Thymus (tissue), 11 donors: ENCODE results near the gene USP12. TPM values are rescaled to one million over a fixed set of nuclear protein-coding genes. Genes with fewer than 3 reads are reported as not detected.
"Not testable (repeated sequence)": the region's sequence is repeated elsewhere in the genome, so short reads cannot be mapped to it uniquely, and the experiment has no call there.

Experiments used
- DNase-seq, 9 donors: peaks; one replicate each; pipeline ENCODE4 v3.0.0-alpha.2; 2013; ENCODE audit warnings: low spot score in 9 of 9, low read depth in 6 of 9, missing footprints in 1 of 9
- H3K27ac ChIP-seq, 2 donors: one replicate each; pipeline ENCODE4 v1.5.1; 2013; ENCODE audit warnings: control low read depth in 1 of 2, low read depth in 1 of 2, low read length in 1 of 2, mild to moderate bottlenecking in 1 of 2, moderate library complexity in 1 of 2
- H3K27me3 ChIP-seq, 2 donors: one replicate each; pipeline ENCODE4 v1.5.1; 2013; ENCODE audit warnings: low read length in 1 of 2; ENCODE audit not compliant: control insufficient read depth in 2 of 2, insufficient read depth in 1 of 2
- H3K36me3 ChIP-seq, 2 donors: one replicate each; pipeline ENCODE4 v1.5.1; 2013; ENCODE audit warnings: low read length in 1 of 2, mild to moderate bottlenecking in 1 of 2, moderate library complexity in 1 of 2; ENCODE audit not compliant: control insufficient read depth in 2 of 2, insufficient read depth in 2 of 2
- H3K4me1 ChIP-seq, 2 donors: one replicate each; pipeline ENCODE4 v1.5.1; 2013; ENCODE audit warnings: low read length in 2 of 2; ENCODE audit not compliant: control insufficient read depth in 2 of 2, insufficient read depth in 2 of 2
- H3K4me3 ChIP-seq, 2 donors: one replicate each; pipeline ENCODE4 v1.5.1; 2013; ENCODE audit warnings: low read length in 2 of 2, control low read depth in 1 of 2, mild to moderate bottlenecking in 1 of 2
- H3K9me3 ChIP-seq, 2 donors: one replicate each; pipeline ENCODE4 v1.5.1; 2013; ENCODE audit warnings: low read length in 1 of 2, mild to moderate bottlenecking in 1 of 2; ENCODE audit not compliant: control insufficient read depth in 2 of 2, insufficient read depth in 1 of 2
- WGBS: extraction: QIAGEN DNeasy Blood & Tissue Kit; methylation state at CpG from one replicate; pipeline ENCODE4 v1.1.7; 2013; 5-methylcytosine and 5-hydroxymethylcytosine counted together
- polyA plus RNA-seq: library from polyadenylated mRNA; stranded (reverse); fragments of 200-250 nt; gene quantifications from one replicate; pipeline ENCODE4 v1.2.3, GENCODE V29; 2013
- total RNA-seq: library from RNA; stranded (reverse); fragments of 120-200 nt; gene quantifications from one replicate; pipeline ENCODE4 v1.2.4, GENCODE V29; 2013
- donor health status: healthy.

USP12 gene
- total and polyA plus RNA-seq, 2 donors: 11.9 to 14.6 TPM

DNA sequence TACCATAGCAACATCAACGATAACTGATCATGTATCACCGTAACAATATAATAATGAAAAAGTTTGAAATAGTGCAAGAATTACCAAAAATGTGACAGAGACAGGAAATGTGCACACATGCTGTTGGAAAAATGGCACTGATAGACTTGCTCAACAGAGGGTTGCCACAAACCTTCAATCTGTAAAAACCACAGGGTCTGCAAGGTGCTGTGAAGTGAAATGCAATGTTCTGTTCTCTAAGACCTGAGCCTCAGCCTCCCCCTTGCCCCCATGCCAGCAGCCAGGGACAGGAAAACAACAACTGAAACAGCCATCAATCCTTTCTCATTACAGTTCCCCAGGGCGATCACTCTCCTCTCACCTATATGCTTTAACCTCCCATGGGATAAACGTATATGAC lies 88.4 kb downstream of the USP12 start:
- Histone ChIP-seq H3K4me1 (no peaks in the 10 kb centered on the region), H3K36me3 (peaks cover 4 to 9% of the 10 kb centered on the region in 2 donors), H3K27ac (no peak overlapping the region), H3K9me3 (no peaks in the 10 kb centered on the region), H3K27me3 (no peaks in the 10 kb centered on the region), H3K4me3 (no peak overlapping the region)
- WGBS: 93% methylated on average over 4 of the region's 4 CpGs
- peak in 2 of 9 donors; percentile 2 to 17 for DNase-seq

DNA sequence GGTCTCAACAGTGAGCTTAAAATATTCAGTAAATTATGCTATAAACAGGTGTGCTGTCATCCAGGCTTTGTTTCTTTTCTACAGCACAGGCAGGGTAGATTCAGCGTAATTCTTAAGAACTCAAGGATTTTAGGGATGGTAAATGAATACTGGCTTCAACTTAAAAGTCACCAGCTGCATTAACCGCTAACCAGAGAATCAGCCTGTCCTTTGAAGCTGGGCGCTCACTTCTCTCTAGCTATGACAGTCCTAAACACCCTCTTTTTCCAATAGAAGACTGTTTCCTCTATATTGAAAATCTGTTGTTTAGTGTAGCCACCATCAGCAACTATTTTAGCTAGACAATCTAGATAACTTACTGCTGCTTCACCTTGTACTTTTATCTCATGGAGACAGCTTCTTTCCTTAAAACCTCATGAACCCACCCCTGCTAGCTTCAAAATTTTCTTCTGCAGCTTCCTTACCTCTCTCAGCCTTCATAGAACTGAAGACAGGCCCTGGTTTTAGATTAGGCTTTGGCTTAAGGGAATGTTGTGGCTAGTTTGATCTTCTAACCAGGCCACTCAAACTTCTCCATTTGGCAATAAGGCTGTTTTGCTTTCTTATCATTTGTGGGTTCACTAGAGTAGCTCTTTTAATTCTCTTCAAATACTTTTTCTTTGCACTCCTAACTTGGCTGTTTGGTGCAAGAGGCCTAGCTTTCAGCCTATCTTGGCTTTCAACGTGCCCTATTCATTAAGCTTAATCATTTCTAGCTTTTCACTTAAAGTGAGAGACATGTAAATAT lies 89.5 kb downstream of the USP12 start:
- H3K4me1 ChIP-seq: no peaks in the 10 kb centered on the region
- 97% methylated on average over 4 of the region's 4 CpGs for WGBS
- H3K27ac ChIP-seq: no peak overlapping the region
- no peak overlapping the region for H3K4me3 ChIP-seq
- H3K36me3 ChIP-seq: peaks cover 4 to 8% of the 10 kb centered on the region in 2 donors
- no peak for DNase-seq
- H3K9me3 ChIP-seq: no peaks in the 10 kb centered on the region
- no peaks in the 10 kb centered on the region for H3K27me3 ChIP-seq

DNA sequence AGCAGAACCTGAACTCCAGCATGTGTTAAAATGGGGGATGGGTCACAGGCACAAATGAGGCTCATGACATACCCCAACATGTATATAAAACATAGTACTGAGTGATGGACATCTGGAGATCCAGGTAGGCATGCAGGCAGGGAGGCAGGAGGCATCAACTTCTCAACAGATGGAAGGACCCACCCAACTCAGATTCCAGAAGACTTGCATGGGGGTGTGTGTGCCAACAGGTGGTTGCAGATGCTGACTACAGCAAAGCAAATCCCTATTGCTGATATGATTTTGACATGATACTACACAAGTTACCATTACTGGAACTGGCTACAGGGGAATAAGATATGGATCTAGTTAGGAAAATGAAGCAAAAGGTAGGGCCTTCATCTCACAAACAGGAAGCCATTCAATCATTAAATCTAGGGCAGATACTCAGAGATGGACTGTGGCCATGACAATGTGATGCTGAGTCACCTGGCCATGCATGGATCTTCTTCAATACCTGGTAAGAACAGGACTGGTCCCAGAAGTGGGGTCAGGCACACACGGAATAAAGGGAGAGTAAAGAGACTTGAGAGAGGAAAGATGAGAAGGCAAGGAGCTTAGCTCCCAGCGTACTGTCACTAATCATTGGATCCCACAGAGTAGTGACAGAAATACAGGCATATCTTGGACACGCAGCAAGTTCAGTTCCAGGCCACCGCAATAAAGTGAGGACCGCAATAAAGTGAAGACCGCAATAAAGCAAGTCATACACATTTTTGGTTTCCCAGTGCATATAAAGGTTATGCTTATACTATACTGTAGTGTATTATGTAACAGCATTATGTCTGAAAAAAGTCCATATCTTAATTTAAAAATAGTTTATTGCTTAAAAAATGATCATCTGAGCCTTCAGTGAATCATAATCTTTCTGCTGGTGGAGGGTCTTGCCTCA lies 91.3 kb downstream of the USP12 start:
- no peak for DNase-seq
- no peak overlapping the region for H3K4me3 ChIP-seq
- WGBS: 98% methylated on average over 6 of the region's 6 CpGs
- H3K4me1 ChIP-seq: no peaks in the 10 kb centered on the region
- peaks cover 2 to 6% of the 10 kb centered on the region in 2 donors for H3K36me3 ChIP-seq
- H3K9me3 ChIP-seq: no peaks in the 10 kb centered on the region
- H3K27me3 ChIP-seq: no peaks in the 10 kb centered on the region
- no peak overlapping the region for H3K27ac ChIP-seq

DNA sequence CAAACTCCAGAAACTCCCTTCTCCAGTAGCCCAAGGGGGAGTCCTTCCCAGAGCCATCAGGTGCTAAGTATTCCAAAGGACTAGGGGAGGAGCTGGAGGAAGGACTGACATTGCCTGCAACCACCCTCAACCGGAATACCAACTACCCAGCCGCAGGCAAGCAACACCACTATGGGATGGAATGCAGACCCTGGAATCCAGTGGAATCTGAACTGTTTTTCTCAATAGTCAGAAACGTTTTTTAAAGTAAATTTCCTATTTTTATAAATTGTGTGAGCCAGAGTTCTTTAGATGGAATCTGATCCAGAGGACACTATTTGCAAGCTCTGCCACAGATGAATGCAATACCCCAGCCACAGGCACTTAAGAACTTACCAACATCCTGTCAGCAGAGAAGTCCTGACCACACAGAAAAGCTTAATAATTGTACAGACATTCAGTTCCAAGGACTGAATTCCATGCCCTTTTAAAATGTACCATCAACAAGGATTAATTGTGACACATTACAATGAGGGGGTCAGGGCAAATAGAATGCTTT lies 92.1 kb downstream of the USP12 start:
- DNase-seq: no peak
- Histone ChIP-seq H3K4me3 (no peak overlapping the region), H3K27me3 (no peaks in the 10 kb centered on the region), H3K9me3 (no peaks in the 10 kb centered on the region), H3K27ac (no peak overlapping the region), H3K4me1 (no peaks in the 10 kb centered on the region), H3K36me3 (peaks cover 2 to 6% of the 10 kb centered on the region in 2 donors)
- 86% methylated on average over 3 of the region's 3 CpGs for WGBS

DNA sequence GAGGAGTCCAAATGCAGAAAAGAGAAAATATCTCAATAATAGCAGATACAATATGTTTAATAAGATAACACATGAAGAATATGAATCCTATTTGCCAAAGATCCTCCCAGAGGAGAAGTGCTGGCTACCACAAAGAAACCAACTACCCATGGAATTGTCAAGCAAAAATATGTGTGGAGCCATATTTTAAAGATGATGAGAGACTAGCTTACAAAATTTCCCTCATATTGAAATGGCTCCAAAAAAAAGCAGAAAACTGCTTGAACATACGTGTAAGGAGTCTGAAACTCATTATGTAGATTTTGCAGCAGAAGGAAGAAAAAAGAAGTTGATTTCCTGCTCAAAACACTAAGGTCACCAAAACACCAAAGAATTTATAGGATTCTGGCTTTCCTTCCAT lies 94.2 kb downstream of the USP12 start:
- 100% methylated on average over 1 of the region's 1 CpG for WGBS
- H3K36me3 ChIP-seq: peaks cover 5 to 7% of the 10 kb centered on the region in 2 donors
- no peaks in the 10 kb centered on the region for H3K4me1 ChIP-seq
- no peaks in the 10 kb centered on the region for H3K9me3 ChIP-seq
- no peak overlapping the region for H3K27ac ChIP-seq
- DNase-seq: no peak
- no peak overlapping the region for H3K4me3 ChIP-seq
- no peaks in the 10 kb centered on the region for H3K27me3 ChIP-seq

DNA sequence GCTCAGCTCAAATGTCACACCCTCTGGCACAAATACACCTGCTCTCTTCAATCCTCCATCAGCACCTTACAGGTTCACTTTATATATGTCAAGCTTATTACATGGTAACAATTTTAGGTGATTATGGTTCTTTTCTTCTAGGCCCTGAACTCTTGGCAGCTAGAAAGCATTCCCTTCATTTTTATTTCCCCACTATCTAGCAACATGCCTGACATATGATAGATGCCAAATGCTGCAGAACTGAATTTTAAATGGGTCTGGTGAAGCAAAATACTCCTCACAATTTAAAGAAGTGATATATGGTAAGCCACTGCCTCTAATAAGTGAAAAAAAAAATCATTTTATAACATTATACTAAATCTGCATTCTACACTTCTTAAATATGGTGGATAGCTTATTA lies 95.2 kb downstream of the USP12 start:
- Histone ChIP-seq H3K36me3 (peaks cover 6 to 7% of the 10 kb centered on the region in 2 donors), H3K27me3 (no peaks in the 10 kb centered on the region), H3K27ac (no peak overlapping the region), H3K9me3 (no peaks in the 10 kb centered on the region), H3K4me1 (no peaks in the 10 kb centered on the region), H3K4me3 (no peak overlapping the region)
- DNase-seq: no peak

DNA sequence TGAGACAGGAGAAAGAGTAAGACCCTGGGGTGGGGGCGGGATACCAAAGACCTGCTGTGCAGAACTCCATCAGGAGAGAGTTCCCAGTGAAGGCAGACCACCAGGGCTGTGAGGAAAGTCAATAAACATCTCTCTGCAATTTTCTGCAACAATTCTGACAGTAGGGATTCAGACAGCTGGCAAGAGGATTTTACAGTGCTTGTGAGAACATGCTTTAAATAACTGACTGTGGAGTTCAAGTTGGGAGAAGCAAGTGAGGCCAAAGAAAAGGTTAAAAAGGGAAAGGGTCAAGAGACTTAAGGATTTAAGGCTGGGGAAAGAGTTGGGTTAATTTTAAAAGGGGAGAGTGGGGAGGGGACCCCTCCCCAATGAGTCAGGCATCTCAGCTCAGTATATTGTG lies 98.4 kb downstream of the USP12 start:
- Histone ChIP-seq H3K27ac (no peak overlapping the region), H3K27me3 (no peaks in the 10 kb centered on the region), H3K4me3 (no peak overlapping the region), H3K4me1 (no peaks in the 10 kb centered on the region), H3K36me3 (peaks cover 4 to 6% of the 10 kb centered on the region in 2 donors), H3K9me3 (no peaks in the 10 kb centered on the region)
- DNase-seq: no peak
- 100% methylated on average over 1 of the region's 1 CpG for WGBS

DNA sequence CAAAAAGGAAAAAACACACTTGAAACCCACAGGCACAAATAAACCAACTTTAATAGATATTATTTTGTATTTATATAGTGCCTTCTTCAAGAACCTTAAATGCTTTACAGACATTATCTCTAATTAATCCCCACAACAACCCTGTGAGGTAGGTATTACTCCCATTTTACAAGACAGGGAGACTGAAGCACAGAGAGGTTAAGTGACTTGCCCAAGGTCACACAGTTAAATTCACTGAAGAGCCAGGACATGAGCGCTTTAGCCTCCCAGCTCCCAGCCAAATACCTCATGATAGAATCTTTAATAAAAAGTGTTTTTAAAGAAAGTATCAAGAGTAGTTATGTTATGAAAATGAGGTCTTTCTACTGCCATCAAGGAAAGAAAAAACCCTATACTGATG lies 105.5 kb downstream of the USP12 start:
- not testable (repeated sequence) for H3K27me3 ChIP-seq, H3K9me3 ChIP-seq, H3K27ac ChIP-seq, H3K36me3 ChIP-seq, DNase-seq, H3K4me3 ChIP-seq, H3K4me1 ChIP-seq
- 97% methylated on average over 1 of the region's 1 CpG for WGBS

DNA sequence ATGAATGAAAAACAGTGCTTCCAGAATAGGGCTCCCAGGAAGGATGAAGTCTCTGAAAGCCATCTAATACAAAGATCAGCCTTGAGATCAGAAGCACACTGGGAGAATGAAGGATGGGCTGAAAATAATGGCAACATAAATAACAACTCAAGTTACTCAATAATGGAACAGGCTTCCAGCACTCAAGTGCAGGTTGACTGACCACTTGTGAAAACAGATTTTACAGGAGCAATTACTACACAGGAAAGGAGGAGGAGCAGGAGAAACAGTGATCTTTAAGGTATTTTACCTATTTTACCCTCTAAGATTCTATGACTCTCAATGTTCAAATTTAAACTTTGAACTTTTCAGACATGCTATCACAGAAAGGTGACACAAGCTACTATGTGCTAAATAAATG lies 106.0 kb downstream of the USP12 start:
- DNase-seq: no peak

More for the DNA sequence above, 106.0 kb downstream of the USP12 start:
- H3K36me3 ChIP-seq: peaks cover 0 to 2% of the 10 kb centered on the region in 2 donors
- no peaks in the 10 kb centered on the region for H3K9me3 ChIP-seq
- H3K4me3 ChIP-seq: no peak overlapping the region
- no peaks in the 10 kb centered on the region for H3K27me3 ChIP-seq
- H3K27ac ChIP-seq: no peak overlapping the region
- no peaks in the 10 kb centered on the region for H3K4me1 ChIP-seq
